Lower leg skin (tissue), 3 donors: ENCODE measurements around the gene TEX13C.

Experiments used
- CTCF ChIP-seq, 3 donors: fragments of 450-650 bp; IDR thresholded peaks; one replicate each; pipeline ENCODE4 v1.5.1; 2016; ENCODE audit warnings: antibody characterized with exemption in 3 of 3, mild to moderate bottlenecking in 3 of 3, moderate library complexity in 2 of 3
- POLR2A ChIP-seq, 2 donors: fragments of 450-650 bp; IDR thresholded peaks; one replicate each; pipeline ENCODE4 v1.6.1; 2016 to 2017; ENCODE audit warnings: antibody characterized with exemption in 2 of 2, mild to moderate bottlenecking in 1 of 2, moderate library complexity in 1 of 2

- TF ChIP-seq CTCF (IDR thresholded peaks at IDR 0.05) (no peak), POLR2A (IDR thresholded peaks at IDR 0.05) (no peak)
Measured at GRCh38 chrX:125288343-125288742, 31.3 kb upstream of the TEX13C start.
